Myocyte (in vitro differentiated cells): ENCODE results near the gene ZNF132. TPM values are rescaled to one million over a fixed set of nuclear protein-coding genes. Genes with fewer than 3 reads are reported as not detected.
A peak's percentile ranks its signal among the peaks of the same experiment; 100 is the strongest.
"Not testable (repeated sequence)": the region's sequence is repeated elsewhere in the genome, so short reads cannot be mapped to it uniquely, and the experiment has no call there.

Experiments used
- DNase-seq: peaks from one replicate; pipeline ENCODE4 v3.0.0-alpha.2; 2012; ENCODE audit warnings: low read depth
- total RNA-seq: library from RNA; depleted of rRNA; stranded (reverse); fragments of >200 nt; gene quantifications from 2 replicates; pipeline ENCODE4 v1.2.3, GENCODE V29; 2014

The ZNF132 gene
- total RNA-seq, 1 donor from 2014 or later, result 6.1 TPM

DNA sequence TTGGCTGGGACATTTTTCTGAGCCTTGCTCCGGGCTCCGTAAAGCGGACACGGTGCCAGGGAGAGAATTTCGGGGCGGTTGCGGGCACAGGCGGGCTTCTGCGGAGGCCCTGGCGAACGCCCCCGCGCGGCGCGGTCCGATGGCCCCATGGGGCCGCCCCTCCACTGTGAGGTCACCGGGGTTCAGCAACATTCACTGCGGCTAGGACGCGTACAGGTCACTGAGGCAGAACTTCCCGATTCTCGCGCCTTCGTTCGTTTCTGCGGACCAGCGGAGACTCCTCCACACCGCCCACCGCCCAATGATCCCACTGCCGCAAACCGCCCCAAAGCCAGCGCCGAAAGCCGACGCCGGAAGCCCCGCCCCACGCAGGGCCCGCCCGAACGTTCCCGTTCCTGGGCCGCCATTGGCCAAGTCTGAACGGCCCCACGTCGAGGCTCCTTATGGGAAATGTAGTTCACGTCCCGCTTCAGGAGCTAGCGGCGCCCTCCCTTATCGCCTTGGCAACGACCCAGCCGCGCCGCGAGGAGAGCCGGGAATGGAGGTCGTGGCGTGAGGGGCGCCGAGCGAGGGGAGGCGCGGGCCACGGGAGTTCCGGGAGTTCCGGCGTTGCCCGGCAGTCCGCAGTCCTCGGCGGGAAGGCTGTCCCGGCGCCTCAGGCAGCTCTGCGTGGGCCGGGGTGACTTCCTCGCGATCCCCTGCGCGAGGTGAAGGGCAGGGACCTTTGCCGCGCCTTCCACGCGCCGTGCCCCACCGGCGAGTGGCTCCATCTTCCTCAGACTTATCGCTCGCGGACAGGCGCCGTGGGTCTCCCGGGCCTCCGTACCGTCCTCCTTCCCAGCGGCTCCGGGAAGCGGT lies 31.6 kb downstream of the ZNF132 start, which contains the start of gene ZNF584:
TSS of gene ZNF584 (plus strand) at position 498 of the 858 bp plus-strand sequence. CDS start 499 bp downstream, outside the sequence.
- DNase-seq, result peak; percentile 97

DNA sequence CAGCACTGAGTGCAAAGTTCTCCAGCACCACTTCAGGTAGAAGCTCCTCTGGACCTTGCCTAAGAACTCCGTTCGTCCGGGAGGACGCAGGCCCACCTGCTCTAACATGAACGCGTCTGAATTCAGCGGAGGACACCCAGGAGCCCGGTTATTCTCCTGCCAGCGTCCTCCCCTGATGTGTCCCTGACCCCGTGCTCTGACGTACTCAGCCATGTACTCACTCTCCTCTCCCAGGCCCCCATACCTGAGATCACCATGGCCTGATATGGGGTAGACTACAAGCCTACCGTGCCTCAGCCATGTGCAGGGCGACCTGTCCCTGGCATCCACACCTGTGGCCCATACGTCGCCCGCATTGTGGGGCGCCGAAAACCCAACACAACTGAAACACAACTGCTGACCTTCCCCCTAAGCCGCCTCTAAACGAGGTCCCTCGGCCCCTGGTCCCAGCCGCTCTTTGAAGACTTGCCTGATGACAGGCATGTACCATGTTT lies 32.2 kb downstream of the ZNF132 start:
- no peak for DNase-seq

DNA sequence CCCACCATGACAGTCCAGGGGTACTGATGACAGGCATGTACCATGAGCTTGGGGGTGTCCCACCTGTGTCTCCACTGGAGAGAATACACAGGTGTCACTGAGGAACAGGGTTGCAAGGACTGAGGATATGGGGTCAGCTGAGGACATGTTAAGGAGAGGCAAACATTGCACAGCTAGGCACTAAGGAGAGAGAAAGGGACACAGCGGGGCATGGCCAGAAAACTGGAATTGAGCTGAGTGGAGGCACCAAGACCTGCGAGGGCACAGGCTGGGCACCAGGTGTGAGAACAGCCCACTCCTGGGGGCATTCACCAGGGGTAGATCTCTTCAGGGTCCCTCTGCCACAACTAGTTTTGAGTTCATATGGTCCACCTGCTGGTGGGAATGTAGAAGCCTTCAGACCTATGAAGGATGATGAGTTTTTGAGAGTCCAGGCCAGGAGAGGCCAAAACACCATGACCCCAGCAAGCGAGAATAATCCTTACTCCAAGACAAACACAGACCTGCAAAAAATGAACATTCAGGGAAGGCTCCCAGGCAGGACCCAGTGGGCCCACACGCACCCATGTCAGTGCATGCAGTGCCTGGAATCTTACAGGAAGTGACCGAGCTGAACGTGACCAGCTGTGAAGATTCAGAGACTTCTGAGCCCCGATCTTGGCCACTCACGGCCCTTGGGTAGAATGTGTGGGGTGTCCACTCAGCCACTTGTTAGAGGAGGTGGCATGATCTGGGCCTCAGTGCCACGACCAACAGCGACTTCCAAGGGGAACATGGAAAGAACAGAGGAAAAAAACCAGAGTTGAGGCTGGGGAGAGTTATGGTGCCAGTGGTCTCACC lies 32.9 kb downstream of the ZNF132 start:
- no peak for DNase-seq

DNA sequence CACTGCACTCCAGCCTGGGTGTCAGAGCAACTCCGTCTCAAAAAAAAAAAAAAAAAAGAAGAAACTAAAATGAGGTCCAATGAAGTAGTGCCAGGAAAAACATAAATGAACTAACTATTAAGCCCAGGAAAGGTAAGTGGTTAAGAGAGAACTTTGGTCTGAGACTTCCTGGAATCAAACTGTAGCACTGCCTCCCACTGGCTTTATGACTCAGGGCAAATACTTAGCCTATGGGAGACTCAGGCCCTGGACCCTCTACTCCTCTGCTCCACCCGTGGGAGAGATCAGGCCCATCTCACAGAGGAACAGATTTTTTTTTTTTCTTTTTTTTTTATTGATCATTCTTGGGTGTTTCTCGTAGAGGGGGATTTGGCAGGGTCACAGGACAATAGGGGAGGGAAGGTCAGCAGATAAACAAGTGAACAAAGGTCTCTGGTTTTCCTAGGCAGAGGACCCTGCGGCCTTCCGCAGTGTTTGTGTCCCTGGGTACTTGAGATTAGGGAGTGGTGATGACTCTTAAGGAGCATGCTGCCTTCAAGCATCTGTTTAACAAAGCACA lies 36.0 kb downstream of the ZNF132 start:
- DNase-seq, result not testable (repeated sequence)

DNA sequence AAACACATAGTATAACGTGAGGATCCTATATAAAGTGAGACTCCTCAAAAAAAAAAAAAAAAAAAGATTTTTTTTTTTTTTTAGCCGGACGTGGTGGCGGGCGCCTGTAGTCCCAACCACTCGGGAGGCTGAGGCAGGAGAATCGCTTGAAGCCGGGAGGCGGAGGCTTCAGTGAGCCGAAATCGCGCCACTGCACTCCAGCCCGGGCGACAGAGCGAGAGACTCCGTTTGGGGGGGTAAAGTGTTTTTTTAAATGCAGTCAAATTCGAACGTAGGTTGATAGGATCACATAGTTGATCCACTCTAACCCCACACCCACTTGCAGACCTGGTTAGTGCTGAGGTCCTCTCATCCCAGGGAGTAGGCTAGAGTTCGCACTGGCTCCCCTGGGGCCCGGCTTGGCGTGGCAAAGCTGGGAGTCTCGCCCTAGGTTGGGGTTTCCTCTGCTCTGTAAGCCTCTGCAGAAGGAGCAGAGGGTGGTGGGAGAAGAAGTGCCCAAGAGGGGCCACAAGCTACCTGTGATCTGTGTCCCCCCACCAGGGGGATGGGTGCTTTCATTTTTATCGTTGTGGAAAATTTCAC lies 38.0 kb downstream of the ZNF132 start:
- no peak for DNase-seq

DNA sequence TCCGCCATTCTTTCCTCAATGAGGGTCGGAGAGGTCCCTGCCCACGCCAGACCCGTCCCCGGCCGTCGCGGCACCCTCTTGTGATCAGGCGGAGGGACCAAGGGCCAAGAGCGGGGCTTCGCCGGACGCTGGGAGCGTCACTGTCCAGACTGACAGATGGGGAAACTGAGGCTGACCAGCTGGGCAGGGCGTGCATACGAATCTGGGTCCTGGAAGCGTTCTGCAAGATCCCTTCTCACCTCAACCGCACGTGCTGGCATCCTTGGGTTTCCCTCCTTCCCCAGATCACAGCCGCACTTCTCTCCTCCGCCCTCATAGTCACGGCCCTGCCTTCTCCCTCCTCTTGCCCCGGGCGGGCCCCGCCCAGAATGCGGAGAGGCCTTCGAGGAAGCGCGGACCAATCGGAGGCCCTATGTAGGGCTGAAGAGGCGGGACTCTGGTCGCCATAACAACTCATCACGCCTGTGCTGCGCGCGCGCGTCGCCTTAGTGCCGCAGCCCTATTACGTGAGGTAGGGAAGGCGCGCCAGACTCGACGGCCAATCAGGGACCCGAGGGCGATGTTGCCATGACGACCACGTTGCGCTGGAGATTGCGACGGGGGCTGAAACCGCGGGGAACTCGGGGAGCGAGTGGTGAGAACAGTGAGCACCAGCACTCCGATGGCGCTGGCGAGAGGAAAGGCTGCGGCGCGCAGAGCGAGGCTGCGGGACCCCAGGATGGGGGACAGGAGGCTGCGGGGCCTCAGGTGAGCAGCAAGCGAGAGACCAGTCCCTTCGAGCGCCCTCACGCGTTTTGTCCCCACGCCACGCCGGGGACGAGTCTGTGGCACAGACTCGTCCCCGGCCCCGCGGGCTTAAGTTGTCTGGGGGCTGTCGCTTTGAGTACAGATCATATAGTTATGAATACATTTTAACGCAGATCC lies 38.8 kb downstream of the ZNF132 start:
- peak; percentile 99 for DNase-seq

DNA sequence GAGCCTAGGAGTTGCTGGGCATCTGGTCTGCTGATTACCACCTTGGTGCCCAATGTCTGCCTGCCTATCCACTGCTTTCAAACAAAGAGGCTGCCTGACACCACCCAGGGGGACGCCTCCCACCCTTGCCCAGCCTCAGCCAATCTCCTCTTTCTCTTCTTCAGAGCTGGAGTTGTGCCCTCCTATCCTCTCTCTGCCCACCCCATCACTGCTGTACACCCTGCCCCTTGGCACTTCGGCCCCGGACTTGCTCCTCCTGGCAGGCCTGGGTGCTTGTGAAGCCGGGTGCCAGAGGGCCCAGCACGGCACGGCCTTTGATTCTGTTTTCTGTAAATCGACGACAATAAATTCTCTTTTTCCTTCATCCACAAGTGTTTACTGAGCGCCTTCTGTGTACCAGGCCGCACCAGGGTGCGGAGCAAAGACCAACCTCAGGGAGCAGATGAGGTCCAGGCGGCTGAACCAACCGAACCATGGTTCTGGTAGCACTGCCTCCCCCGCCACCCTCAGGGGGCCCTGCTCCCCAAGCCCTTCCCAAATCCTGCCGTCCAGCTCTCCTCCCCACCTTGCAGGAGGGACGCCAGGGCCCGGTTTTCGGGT lies 39.5 kb downstream of the ZNF132 start:
- no peak for DNase-seq

DNA sequence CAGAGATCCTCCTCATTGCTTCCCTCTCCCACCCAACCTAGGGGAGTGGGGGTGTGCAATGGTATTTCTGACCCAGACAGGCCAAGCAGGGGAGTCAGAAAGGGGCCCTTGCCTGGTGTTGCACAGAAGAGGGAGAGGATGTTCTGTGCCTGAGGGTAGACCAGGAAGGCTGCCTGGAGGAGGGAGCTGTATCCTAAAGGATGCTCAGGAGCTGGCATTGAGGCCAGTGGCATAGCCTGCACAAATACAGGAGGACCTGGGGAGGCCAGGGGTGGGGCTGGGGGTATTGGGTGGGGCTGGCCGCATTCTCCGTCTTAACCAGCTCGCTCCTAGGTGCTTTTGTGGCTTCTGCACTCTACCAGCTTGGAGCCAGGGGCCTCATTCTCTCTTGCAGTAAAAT lies 40.0 kb downstream of the ZNF132 start:
- no peak for DNase-seq

DNA sequence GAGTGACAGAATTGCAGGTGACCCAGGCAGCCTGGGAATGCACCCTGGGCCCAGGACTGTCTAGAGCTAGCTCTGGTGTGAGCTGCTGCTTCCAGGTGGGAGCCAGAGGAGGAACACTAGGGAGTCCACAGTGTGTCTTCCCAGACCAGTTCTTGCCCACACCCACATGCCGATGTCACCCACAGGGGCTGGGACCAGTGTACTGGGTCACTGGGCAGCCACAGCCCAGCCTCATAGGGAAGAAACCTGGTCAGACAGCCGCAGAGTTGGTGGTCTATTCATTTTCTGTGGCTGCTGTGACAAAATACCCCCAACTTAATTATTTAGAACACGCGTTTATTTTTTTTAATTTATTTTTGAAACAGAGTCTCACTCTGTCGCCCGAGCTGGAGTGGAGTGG lies 41.4 kb downstream of the ZNF132 start:
- no peak for DNase-seq

DNA sequence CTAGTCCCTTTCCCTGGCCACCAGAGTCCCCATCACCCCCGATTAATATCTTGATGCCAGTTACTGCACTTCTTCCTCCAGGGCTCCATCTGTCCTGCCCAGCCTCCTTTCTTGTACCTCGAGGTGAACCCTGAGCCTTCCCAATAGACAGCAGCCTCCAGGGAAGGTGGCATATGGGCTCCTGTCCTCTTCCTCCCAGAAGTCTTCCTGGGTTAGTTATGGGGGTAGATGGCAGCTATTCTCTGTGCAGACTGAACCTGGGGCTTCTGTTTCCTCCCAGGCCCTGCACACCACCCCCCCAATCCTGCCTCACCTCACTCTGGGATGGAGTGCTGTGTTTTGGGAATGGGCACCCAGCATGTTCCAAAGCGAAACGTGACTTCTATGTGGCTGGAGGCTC lies 41.9 kb downstream of the ZNF132 start:
- no peak for DNase-seq

DNA sequence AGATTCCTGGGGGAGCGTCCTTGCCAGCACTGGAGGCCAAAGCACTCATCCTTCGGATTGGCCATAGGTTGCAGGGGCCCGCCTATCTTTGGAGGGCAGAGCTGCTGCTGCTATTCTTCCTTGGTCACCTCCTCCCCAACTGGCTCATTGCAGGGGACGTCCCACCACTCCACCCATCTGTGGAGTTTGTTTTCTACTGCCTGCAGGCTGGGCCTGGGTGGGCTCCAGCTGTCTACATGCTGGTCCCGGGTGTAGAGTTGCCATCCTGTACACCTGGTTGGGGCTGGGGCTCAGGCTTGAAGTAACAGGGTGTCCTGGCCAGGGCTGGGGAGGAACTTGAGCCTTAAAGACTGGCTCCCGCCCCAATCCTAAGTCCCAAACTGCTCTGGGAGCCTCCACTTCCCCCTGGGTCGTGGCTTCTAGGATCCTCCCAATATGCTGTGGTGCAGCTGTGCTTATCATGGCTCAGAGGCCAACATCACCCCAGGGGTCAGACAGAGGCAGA lies 42.4 kb downstream of the ZNF132 start:
- no peak for DNase-seq

DNA sequence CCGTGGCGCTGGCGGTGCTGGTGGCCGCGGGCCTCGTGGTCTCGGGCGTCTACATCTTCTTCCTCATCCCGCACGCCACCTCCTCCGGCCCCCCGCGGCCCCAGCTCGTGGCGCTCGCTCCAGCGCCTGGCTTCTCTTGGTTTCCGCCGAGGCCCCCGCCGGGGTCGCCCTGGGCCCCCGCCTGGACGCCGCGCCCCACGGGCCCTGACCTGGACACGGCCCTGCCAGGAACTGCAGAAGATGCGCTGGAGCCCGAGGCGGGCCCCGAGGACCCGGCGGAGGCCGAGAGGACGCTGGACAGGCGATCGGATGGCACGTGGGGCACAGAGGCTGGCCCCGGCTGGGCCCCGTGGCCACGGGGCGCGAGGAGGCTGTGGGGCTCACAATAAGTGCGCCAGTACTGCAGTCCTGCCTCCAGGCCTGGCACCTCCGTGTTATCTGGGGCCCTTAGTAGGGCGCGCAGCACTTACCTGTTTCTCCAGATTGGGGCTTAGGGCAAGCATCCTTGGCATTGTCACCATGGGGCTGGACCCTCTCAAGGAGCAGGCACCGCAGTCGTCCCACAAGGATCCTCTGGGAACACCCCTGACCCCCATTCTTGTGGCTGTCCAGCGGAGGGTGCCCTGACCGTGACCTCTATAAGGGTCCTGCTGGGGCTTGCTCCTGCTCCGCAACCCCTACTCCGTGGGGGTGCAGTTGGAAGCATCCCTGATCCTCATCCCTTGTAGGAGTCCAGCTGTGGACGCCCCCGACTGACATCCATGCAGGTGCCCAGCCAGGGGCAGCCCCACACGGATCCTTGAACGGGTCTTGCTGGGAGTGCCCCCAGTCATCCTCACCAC lies 43.0 kb downstream of the ZNF132 start:
- no peak for DNase-seq

DNA sequence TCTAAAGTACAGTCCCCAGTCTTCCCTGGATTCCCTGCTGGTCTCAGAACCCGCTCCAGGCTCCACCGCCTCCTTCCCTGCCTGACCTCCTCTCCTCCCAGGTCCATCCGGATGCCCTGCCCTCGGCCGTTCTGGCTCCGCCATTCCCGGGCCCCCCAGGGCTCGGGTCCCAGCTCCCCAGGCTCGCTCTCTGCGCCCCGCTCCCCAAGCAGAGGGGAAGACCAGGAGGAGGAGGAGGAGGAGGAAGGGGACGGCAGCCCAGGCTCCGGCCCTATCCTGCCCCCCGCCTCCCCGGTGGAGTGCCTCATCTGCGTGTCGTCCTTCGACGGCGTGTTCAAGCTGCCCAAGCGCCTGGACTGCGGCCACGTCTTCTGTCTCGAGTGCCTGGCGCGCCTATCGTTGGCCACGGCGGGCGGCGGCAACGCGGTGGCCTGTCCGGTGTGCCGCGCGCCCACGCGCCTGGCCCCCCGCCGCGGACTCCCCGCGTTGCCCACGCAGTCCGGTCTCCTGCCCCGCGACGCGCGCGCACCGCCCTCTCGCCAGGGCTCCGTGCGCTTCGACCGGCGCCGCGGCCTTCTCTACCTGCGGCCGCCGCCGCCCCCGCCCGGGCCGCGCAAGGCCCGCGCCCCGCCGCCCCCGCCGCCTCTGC lies 43.9 kb downstream of the ZNF132 start:
- no peak for DNase-seq

DNA sequence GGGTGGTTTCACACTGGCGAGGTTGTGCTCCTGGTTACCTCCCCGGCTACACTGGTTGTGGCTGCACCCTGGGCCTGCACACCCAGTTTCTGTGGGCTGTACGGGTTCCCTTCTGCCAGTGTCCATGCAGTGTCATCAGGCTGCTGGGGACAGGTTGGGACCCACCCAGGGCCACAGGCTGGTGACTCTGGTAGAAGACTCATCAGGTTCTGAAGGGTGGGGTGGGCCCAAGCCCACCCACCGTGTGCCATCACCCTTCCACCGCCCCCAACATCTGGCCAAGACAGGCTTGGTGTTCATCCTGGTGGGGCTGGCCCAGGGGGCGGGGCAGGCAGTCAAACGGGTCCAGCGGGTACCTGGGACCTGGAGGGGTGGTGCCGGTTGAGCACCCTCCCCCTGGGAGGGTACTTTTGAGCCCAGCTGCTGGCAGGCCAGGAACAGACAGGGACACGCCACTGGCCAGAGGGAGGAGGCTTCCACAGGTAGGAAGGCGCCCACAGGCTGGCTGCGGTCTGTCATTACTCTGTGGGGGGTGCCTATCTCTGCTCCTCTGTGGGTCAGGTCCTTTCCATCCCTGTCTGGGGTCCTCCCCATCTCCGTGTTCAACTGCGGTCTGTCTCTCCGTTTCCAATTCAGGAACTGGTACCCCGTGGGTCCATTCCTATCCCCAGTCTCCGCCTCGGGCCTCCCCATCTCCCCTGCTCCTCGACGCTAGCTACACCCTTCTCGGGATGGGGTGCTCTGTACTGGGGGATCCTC lies 44.6 kb downstream of the ZNF132 start, which contains the start of gene RNF225:
TSS of gene RNF225 (plus strand) at position 437 of the 759 bp plus-strand sequence. CDS start 434 bp downstream, outside the sequence.
- no peak for DNase-seq

DNA sequence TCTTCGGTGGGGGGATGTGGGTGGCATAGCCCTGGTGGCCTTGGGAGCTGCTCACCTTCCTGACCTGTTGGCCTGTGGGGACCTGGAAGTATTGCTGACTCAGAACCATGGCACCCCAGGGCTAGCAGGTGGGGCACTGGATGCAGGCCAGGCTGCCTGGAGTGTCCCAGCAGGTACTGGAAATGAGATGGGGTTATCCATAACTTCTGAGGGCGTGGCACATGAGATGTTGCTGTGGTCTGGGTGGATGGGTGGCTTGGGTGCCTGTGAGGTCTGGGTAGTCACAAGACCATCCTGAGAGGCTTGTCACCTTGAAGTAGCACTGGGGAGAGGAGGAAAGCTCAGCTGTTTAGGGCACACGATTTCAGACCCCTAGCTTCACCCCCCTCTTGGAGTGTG lies 45.1 kb downstream of the ZNF132 start:
- no peak for DNase-seq

DNA sequence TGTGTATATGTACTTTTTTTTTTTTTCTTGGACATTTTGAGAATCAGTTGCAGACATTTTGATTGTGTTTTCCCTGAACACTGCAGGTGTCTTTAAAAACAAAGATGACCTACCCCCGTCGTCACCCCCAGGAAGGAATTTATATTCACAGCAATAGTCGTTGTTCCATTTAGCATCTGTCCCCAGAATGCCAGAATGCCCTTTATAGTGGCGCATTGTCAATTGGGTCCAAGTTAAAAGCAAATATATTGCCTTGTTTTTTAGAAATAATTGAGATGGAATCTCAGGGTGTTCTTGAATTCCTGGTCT lies 46.3 kb downstream of the ZNF132 start:
- DNase-seq, result no peak

DNA sequence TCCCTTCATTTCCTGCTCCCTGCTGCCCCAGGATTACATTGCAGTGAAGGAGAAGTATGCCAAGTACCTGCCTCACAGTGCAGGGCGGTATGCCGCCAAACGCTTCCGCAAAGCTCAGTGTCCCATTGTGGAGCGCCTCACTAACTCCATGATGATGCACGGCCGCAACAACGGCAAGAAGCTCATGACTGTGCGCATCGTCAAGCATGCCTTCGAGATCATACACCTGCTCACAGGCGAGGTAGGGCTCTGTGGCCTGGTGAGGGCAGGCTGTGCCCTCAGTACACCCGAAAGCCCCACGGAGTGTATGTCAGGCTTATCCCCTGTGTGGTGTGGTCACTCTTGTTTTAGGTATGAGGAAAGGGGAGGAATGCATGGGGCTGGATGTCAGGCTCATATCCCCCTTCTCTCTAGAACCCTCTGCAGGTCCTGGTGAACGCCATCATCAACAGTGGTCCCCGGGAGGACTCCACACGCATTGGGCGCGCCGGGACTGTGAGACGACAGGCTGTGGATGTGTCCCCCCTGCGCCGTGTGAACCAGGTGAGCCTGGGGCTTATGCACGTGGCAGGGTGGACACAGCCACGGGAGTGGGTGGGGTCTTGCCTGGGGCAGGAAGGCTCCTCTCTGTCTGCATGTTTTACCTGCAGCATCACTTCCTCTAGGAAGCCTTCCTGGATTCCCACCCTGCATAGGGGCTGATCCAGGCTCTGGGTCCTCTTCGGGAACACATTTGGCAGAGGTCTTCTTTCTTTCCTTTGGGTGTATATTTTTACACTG lies 46.8 kb downstream of the ZNF132 start:
- no peak for DNase-seq
